Breast epithelium (tissue), 3 donors: Measurements from ENCODE around the gene PRDM10.

ENCODE experiments used
- CTCF ChIP-seq, 3 donors: fragments of 450-650 bp; IDR thresholded peaks; one replicate each; pipeline ENCODE4 v1.5.1; 2016 to 2017; ENCODE audit warnings: antibody characterized with exemption in 3 of 3, mild to moderate bottlenecking in 3 of 3, moderate library complexity in 3 of 3
- POLR2A ChIP-seq: fragments of 450-650 bp; IDR thresholded peaks from one replicate; pipeline ENCODE4 v1.6.1; 2016; ENCODE audit warnings: antibody characterized with exemption, mild to moderate bottlenecking, moderate library complexity
- POLR2AphosphoS5 ChIP-seq, 3 donors: sonication (generic); formaldehyde crosslinking; IDR thresholded peaks; one replicate each; pipeline ENCODE4 v1.6.1; 2017; ENCODE audit warnings: antibody characterized with exemption in 3 of 3

- no peak for TF ChIP-seq POLR2A
- no peak for TF ChIP-seq CTCF (IDR thresholded peaks at IDR 0.05)
- TF ChIP-seq POLR2AphosphoS5 (IDR thresholded peaks at IDR 0.05) = no peak
These were observed 39.5 kb upstream of the PRDM10 start for GRCh38 chr11:130042093-130042591.
